GM18861 (cell line): Measurements from ENCODE around the gene NR2F1-AS1.

Source experiments
- ATAC-seq: cut with Tn5 transposase; IDR thresholded peaks from one replicate; pipeline ENCODE4 v1.9.1; 2021; ENCODE audit not compliant: unreplicated experiment

NR2F1-AS1 gene

DNA sequence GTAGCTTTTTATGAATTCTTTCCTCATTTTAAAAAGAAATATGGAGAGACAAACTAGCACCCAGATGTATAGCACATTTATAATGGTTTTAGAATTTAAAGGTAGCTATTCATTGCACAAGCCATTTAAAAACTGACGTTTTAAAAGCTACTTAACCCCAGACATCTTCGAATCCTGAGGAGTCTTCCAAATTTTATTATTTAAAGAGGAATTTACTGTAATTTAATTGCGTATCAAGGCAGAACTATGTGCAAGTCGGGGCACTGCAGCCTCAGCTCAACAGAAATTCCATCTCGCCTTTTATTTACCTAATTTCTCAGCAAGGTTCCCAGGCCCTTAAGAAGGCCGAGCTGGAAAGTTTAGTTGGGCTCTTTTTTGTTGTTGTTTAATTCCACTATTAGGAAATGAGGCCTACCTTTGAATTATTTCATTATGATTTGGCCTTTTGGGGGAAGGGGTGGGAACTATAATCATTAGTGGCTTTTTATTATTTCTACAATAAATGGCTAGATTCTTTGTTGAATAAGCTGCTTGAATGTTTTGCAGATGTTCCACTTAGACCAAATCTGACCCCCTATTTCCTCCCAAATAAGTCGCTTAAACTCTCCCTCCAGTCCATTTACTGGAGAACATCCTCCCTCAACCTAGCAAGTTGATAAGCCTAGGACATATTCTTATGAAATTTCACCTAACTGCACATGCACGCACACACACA is 22.2 kb upstream of the NR2F1-AS1 start:
- no peak for ATAC-seq

DNA sequence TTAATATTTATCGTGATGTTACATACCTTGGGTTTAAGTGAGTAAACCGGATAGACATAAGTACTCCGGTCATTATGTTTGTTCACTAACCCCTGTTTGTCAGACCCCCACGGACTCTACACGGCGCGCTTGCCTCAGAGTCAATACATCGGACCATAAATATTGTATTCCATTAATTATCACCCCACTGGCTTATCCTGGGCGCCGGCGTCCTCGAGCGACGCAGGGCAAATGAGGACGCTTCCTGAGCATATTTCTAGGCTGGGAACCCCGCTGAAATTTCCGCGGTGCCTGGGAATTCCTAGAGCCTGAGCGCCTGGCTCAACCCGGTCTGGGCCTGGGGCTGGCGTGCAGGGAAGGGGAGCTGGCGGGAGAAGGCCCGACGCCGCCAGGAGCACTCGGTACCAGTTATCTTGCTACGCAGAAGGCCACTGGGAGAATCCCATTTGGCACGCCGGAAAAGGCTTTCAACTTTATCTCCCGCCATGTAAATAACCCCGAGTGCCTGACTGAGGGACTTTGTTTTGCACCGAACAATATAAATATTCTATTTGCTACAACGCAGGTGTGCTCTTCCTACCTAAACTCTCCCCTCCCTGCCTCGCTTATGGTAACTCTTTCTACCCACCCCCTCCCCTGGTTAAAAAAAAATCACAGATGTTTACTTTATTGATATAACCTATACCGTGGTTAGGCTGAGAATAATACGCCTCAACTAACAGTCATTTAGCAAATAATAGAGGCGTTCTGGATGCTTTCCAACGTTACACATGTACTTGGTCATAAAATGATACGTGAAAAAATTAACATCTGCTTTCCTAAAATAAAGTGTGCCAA is 21.4 kb upstream of the NR2F1-AS1 start:
- no peak for ATAC-seq

DNA sequence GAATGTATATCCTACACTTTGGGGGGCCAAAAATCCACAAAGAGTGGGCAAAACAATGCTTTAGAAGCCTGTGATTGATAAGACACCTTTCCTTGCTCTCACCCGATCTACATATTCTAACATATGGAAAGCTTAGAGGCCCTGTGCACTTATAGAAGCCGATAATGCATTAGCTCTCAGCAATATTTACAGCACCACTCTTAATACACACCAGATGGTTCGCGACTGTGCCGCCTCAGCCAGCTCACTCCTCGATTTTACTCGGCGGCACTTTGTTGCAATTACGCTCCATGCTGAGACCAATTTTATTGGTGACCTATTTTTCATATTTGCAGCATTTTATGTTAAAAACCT is 20.8 kb upstream of the NR2F1-AS1 start:
- ATAC-seq, result no peak

DNA sequence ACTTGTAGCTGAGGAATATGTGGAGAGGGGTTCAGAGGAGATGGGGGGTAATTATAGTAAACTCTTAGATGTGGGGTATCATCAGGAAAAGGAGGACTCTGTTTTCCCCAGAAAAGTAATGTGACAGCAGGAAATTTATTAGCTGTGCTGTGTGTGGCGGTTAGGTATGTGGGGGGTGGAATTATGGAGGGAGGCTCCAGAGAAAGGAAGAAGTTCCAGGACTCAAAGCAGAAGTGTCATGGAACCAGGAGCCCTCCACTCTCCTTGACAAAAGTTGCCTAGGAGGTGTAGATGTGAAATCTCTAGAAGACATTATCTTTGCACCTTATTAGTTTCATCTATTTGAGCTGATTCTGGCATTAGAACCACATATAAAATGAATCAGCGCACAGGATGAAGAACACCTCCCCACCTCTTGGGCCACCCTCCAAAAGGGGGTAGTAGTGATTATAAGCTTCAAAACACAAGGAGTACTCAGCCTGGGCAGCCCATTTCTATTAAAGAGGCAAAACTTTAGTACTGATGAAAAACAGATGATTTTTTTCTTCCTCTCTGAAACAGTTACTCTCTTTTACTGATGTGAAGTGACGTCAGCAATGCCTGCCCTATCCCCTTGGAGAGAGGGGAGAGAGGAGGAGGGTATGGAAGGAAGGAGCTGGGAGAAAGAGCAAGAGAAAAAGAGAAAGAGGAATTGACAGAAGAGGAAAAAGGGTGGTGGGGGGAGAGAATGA is 20.2 kb upstream of the NR2F1-AS1 start:
- ATAC-seq, result no peak

DNA sequence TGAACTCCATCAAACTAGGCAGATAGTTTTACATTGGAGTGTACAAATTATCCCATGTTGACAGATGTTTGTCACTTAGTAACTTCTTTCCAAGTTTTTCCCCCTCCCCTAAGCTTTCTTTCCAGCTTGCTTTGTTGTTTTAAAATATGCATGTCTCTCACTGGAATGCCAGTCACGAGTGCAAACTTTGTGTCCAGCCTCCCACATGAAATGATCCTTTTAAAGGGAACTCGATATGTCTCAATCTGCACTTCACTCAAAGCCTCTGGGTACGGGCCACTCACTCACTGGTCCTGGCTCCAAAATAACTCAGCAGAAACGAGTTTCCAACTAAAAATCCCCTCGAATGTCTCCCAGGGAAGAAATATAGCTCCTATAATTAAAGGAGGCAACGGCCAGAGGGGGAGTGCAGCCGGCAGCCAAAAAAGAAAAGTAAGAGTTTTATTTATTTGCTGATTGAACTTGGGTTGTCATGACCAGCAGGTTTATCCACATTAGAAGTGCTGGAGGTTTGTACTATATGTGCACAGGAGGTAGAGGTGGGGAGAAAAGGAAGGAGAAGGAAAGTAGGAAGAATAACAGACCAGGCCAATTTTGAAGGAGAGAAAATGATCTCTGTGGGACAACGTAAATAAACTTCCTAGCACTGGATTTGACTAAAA is 19.5 kb upstream of the NR2F1-AS1 start:
- ATAC-seq, result no peak

DNA sequence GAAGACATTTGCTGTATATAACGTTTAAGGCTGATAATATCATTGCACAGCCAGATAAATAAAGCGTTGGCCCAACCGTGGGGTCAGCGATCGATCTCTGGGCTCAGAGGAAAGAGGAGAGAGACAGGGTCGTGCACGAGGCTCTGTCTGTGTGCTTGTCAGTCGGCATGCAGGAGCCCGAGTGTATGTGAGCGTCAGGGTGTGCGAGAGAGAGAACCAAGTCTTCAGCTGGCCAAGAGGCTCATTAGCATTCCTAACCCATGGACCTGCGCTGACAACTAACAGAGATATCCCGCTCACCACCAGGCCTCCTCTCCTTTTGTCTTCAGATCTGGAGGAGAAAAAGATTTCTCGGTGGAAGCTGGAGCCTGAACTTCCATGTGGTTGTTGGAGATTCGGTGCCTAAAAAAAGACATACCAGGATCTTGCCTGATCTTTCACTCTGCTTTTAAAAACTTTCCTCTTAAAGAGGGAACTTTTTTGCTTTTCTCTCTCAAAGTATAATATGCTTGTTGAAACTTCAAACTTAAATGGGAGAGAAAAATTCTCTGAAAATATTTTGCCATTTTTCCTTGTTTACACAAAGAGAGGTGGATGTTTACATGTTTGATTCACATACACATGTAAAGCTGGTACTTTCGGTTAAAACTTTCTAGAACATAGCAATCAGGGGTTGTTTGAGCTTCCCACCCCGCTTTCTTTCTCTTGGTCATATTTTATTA is 18.5 kb upstream of the NR2F1-AS1 start:
- ATAC-seq, result no peak

DNA sequence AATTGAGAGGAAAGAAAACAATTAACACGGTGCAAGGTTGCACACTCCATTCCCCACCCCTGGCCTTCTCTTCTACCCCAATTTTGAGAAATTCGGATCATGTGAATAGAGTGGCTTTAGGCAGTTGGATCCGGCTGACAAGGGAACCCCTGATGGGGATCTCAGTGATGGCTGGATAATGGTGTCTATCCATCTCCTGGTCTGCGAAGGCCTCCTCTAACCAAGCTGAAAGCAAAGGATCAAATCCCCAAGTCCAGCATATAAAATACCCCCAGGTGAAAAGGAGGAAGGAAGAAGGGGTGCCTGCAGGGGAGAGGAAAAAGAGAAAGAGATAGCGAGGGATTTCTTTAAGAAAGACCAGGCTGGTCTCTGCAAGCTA is 18.0 kb upstream of the NR2F1-AS1 start:
- ATAC-seq, result no peak

DNA sequence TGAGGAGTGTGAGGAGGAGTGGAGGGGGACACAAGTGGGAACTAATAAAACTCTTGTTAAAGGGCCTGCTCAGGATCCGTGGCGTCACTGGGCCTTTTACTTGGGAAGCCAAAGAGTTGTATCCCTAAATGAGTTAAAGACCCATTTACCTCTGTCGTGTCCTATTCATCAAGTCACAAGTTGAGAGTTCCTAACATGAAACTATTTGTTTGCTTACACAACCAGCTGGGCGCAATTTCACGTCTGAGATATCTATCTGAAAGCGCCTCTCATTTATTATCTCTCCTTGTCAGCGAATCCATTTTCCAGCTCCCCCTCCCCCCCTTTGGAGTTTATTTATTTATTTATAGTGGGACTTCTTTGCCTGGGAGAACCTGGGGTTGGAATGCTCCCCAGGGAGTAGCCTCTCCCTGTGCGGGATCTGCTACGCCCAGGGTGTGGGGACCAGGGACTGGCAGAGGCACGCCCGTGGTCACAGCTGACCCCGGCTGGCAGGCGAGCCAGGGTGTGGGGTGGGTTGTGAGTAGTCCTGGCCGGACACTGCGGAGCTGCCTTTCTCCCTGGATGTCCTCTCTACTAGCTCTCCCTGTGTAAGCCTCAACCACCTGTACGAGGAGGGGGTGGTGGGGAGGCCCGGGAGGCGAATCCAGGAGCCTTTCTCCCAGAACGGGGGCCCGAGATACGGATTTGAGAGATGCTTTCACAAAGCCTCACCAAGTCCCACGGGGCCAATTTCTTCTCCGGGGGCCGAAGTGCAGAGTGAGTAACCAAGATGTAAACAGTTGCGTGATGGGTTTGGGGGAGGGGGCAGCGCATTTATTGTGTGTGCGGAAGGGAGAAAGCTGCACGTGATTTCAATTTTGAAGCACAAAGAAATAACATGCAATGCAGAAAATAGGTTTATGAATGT is 17.3 kb upstream of the NR2F1-AS1 start:
- no peak for ATAC-seq

DNA sequence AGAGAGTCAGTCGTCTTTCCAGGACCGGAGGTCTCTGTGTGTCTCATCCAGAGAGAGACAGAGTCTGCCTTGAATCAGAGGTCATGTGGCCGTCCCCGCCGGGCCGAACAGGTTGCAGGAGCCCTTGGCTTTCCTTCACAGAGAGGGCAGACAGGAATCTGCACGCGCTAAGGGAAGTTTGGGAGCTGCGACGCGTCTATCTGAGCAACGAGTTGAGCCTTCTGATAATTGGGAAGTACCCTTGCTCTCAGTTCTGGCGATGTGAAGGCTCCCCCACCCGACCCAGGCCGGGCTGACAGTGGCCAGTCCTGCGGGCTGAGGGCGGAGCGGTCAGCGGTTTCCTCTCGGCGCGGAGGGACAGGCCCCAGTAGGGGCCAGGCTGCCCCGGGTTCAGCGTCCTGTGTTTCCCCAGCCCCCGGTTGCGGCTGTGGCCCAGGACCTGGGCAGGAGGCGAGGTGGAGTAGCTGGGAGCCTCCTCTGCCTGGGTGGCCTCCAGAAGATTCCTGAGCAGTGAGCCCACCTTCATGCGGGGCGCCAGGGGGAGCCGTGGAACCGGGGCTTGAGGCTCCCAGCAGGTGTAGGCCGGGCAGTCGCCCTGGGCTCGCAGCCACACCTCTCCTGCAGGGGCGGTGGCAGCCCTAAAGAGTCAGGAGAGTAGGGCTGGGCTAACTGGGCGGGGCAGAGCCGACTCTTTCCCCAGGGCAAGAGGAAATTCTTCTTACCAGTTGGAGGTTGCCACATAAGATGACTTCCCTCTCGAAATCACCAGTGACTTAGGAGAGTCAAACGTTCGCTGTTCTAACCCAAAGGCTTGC is 15.9 kb upstream of the NR2F1-AS1 start:
- no peak for ATAC-seq

DNA sequence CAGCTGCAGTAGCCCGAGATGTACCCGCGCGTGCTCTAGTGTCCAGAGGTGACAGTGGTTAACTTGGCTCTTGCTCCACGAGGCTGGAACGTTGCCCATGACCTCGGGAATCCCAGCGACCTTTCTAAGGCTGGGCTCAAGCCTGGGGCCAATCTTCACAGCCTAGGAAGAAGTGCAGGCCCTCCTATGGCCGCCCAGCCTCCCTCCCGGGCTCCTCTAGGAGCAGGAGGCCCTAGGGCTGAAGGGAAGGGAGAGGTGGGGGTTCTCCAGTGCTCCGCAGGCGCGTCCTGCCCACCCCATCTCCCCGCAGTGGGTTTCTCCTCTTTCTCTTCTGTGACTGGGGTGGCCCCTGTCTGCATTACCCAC is 15.3 kb upstream of the NR2F1-AS1 start:
- ATAC-seq, result no peak

DNA sequence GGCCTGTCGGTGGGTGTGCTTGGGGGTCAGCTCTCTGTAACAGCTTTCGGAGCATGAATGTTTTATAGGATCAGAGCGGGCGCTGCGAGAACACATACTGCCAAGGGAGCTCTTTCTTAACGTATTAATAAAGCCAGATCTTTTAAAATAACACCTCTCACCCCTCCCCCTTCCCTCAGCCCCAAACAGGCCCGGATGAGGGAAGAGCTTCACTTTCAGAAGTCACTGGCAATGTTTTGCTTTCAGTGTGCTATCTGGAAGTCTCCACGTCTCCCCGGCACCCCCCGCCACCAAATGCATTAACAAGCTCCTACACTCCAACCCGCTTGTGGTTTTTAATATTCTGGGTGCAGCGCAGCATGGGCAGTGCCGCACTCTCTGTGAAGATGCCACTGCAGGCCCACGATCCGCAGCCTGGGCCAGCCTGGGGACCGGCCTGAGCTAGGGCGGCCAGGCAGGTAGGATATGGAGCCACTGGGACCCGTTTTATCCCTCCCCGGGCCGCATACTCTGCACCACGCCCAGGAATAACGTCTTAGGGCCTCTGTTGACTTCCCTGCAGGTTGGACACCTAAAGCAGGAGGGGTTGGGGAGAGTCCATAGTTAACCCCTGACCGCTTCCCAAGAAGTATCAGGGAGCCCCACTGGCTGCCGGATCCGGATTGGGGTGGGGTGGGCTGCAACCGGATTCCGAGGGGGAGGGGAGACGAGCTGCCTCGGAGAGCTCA is 14.6 kb upstream of the NR2F1-AS1 start:
- ATAC-seq, result no peak

DNA sequence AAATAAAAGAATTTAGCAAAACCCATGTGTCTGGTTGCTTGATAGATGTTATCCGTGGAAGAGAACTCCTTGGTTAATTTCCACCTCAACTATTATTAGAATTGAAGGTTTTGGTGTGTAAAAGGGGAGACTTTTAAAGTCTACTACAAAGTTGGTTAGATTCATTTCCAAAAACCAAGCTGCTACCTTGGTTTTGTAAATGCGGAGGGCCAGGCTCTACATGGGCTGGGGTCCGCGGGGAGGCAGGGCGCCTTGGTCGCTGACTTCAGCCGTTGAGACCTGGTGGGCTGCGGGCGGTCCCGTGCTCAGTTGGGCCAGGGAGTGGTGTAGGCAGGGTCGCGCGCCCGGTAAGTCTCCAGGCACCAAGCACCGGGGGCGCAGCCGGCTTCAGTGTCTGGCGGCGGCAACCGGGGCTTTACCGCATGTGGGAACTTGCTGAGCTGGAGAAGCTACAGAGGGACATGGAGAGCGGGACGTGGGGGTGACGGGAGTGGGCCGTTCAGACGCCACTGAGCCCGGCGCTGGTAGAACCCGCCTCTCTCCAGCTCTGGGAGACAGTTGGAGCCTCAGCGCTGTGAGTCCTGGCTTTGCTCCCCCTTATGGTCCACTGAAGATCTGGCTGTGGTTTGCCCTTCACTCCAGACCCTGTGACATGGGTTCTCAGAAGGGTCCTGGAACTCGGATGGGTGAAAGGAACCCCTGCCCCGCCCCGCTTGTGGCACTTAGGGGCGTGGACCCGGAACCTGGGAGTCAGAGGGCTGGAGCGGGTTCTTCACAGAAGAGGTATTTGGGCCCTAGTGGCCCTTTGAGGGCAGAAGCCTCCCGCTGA is 13.8 kb upstream of the NR2F1-AS1 start:
- ATAC-seq, result no peak

DNA sequence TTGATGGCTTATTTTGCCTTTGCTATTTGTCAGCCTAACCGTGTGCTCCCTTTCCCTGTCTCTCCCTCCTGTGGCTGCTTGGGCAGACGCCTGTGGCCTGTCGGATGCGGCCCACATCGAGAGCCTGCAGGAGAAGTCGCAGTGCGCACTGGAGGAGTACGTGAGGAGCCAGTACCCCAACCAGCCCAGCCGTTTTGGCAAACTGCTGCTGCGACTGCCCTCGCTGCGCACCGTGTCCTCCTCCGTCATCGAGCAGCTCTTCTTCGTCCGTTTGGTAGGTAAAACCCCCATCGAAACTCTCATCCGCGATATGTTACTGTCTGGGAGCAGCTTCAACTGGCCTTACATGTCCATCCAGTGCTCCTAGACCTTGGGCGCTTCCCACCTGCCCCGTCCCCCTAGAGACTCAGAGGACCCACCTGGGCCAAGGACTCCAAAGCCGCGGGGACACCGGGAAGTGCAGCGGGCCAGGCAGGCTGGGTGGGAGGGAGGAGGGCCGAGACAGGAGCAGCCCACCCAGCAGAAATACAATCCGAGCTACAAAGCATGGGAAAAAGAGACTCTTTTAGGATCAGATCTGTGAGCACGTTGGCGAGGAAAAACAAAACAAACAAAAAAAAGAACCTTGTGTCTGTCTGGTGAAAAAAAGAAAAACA is 12.6 kb upstream of the NR2F1-AS1 start:
- no peak for ATAC-seq

DNA sequence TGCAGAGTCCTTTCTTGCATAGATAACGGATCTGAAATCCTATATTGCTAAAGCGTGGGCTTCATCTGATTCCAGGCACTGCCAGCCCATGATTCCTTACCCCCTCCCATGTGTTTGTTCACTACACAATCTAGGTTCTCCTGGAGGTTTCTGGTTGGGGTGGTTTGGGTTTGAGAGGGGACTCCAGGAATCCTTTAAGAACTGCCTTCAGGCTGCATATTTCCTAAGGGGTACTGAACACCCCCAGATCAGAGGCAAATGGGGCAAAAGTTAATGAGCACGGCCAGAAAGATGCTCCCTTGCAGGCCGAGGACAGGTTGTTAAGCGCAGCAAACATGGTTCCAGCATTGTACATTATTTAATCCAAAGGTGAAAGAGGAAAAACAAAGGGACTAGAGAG is 11.9 kb upstream of the NR2F1-AS1 start:
- no peak for ATAC-seq

DNA sequence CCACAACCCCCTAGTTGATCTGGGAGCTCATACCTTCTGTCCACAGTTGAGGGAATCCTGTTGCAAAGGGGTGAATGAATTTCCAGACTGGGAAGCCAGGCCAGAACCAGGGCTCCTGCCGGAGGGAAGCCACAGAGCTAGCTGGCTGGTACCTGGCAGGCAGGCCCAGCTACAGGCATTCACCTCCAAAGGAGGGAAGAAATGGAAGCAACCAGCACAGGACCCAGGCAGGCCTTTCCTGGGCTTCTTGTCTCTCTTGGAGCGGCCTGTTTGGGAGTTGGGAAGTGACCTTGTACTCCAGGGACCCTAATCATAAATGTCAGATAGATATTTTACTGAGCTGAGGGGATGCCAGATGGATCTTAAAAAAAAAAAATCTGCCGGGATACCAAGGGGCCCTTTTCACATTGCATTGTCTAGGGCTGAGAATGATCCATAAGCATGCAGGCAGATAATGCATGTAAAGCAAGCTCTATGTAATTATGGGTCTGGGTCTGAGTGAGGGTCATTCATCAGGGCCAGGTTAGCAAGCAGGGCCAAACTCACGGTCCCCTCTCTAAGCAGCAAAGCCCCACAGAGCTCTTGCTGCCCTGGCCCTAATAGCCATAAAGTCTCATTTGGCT is 10.4 kb upstream of the NR2F1-AS1 start:
- no peak for ATAC-seq

DNA sequence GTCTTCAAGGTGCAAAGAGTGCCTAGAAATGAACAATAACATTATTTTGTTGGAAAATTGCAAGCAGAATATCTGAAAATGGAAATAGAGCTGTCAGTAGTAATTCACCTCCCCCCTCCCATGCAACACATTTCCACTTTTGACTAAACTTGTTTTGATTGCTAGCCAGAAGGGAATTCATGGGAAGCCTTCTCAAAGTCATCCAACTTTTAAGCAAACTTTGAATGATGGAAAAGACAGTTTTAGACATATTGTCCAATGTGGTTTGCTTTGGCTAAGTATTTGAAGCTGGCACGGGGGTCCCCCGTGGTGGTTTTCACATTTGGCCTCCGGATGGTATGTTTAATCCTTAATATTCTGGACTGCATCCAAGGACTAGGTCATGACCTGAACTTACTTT is 9.5 kb upstream of the NR2F1-AS1 start:
- no peak for ATAC-seq

DNA sequence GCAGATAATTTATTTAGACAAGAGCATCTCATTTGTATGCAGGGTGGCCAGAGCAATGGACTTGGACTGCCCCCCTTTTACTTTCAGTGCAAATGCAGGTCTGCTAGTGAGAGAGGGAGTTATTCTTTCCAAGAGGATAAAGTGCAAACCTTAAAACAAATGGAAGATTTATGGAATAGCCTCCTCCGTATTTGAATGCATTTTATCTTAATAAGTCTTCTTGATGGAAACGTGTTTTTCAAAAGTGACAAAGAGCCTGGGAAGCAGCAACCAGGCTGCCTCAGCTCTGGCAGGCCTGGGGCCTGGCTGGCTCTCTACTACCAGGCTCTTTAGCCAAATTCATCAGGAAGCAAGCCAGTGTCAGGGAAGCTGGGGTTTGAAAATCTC is 8.8 kb upstream of the NR2F1-AS1 start:
- ATAC-seq, result no peak
